ENCODE measurements around the gene ARFIP1. TPM values are rescaled to one million over a fixed set of nuclear protein-coding genes. Genes with fewer than 3 reads are reported as not detected.
"Not testable (repeated sequence)": the region's sequence is repeated elsewhere in the genome, so short reads cannot be mapped to it uniquely, and the experiment has no call there.

Gene ARFIP1
- total and polyA plus RNA-seq, 9 of the 15 experiments (the other 6 are each of a cell fraction or from before 2014, with no cell fraction given), result 14.1 to 25.1 (median 20.9) TPM

- in situ Hi-C loops (cut with MboI), result loop anchor here (25.0 kb wide), 1 partner anchor 473 kb away; no protein-coding TSS in a partner anchor
- ATAC-seq; H3K9me3 ChIP-seq (replicated peaks; ENCODE audit: control insufficient read depth, insufficient read depth, low read depth, low read length); H4K20me1 ChIP-seq (replicated peaks; ENCODE audit: control insufficient read depth, insufficient read depth, low read length); H2AFZ ChIP-seq (ENCODE audit: low read depth, low read length); H3K36me3 ChIP-seq (ENCODE audit: control insufficient read depth, insufficient read depth, low read length); H3K4me2 ChIP-seq (ENCODE audit: insufficient read depth, low read length); H3K27ac ChIP-seq (ENCODE audit: extremely low read depth, low read depth, low read length); DNase-seq (ENCODE audit: extremely low read depth in 1 of 4, low spot score in 3 of 4); H3K4me1 ChIP-seq (replicated peaks in 1 of 2; ENCODE audit: control insufficient read depth in 2 of 2, insufficient read depth in 2 of 2, low read length in 2 of 2); intact Hi-C loops (cut with micrococcal nuclease); H3K9ac ChIP-seq (ENCODE audit: insufficient read depth in 1 of 2, low read depth in 2 of 2, low read length in 2 of 2); FAIRE-seq; CTCF ChIA-PET (ENCODE audit: low intra/inter-chr PET ratio); BruUV-seq (replicated peaks); H3K4me3 ChIP-seq; H3K79me2 ChIP-seq (ENCODE audit: control insufficient read depth, insufficient read depth, low read length); H3K27me3 ChIP-seq (ENCODE audit: control insufficient read depth in 2 of 2, insufficient read depth in 2 of 2, low read length in 2 of 2); POLR2A ChIA-PET; H3K9me1 ChIP-seq (ENCODE audit: control insufficient read depth, insufficient read depth, low read length): not testable (repeated sequence)
- WGBS (ENCODE audit: insufficient coverage, low coverage, missing lambda C conversion rate), result 31% methylated on average over 1 of the region's 1 CpG
Measured at GRCh38 chr4:152839729-152840128, 60.0 kb downstream of the ARFIP1 start.

DNA sequence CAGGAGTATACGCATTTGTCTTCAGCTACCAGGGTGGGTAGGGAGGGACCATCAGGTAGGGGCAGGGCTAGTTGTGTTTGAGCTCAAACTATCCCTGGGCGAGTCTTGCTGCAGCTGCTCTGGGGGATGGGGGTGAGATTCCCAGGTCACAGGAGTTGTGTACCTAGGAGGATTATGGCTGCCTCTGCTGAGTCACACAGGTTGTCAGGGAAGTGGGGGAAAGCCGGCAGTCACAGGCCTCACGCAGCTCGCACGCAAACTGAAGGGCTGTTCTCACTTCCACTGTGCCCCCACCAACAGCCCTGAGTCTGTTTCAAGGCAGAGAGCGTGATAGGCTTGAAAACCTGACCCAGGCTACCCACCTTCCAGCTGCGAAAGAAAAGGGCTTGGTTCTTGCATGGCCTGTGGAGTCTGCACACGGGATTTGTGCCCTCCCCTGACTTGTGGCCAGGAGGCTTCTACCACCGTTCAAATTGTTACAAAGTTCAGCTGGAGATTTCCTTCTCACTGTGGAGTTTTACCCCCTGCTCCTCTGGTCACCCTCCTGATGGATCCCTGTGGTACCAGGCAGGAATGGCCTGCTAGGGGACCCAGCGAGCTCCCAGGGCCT is 63.8 kb downstream of the ARFIP1 start:
- intact Hi-C loops (cut with micrococcal nuclease), result no loop called here
- no peak for TF ChIP-seq BRD9 (IDR thresholded peaks at IDR 0.05; ENCODE audit: low read depth, partially characterized antibody)
- TF ChIP-seq, protein P1, sequence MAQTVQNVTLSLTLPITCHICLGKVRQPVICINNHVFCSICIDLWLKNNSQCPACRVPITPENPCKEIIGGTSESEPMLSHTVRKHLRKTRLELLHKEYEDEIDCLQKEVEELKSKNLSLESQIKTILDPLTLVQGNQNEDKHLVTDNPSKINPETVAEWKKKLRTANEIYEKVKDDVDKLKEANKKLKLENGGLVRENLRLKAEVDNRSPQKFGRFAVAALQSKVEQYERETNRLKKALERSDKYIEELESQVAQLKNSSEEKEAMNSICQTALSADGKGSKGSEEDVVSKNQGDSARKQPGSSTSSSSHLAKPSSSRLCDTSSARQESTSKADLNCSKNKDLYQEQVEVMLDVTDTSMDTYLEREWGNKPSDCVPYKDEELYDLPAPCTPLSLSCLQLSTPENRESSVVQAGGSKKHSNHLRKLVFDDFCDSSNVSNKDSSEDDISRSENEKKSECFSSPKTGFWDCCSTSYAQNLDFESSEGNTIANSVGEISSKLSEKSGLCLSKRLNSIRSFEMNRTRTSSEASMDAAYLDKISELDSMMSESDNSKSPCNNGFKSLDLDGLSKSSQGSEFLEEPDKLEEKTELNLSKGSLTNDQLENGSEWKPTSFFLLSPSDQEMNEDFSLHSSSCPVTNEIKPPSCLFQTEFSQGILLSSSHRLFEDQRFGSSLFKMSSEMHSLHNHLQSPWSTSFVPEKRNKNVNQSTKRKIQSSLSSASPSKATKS (CRISPR knock-in tag; IDR thresholded peaks at IDR 0.05), result no peak
- TF ChIP-seq IFI16 (CRISPR knock-in tag; IDR thresholded peaks at IDR 0.05), result no peak
- TF ChIP-seq, protein P2, sequence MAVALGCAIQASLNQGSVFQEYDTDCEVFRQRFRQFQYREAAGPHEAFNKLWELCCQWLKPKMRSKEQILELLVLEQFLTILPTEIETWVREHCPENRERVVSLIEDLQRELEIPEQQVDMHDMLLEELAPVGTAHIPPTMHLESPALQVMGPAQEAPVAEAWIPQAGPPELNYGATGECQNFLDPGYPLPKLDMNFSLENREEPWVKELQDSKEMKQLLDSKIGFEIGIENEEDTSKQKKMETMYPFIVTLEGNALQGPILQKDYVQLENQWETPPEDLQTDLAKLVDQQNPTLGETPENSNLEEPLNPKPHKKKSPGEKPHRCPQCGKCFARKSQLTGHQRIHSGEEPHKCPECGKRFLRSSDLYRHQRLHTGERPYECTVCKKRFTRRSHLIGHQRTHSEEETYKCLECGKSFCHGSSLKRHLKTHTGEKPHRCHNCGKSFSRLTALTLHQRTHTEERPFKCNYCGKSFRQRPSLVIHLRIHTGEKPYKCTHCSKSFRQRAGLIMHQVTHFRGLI (CRISPR knock-in tag; IDR thresholded peaks at IDR 0.05), result no peak
- no peak for TF ChIP-seq SRF (CRISPR knock-in tag; IDR thresholded peaks at IDR 0.05)
- TF ChIP-seq, protein P3, sequence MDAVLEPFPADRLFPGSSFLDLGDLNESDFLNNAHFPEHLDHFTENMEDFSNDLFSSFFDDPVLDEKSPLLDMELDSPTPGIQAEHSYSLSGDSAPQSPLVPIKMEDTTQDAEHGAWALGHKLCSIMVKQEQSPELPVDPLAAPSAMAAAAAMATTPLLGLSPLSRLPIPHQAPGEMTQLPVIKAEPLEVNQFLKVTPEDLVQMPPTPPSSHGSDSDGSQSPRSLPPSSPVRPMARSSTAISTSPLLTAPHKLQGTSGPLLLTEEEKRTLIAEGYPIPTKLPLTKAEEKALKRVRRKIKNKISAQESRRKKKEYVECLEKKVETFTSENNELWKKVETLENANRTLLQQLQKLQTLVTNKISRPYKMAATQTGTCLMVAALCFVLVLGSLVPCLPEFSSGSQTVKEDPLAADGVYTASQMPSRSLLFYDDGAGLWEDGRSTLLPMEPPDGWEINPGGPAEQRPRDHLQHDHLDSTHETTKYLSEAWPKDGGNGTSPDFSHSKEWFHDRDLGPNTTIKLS (IDR thresholded peaks at IDR 0.05; ENCODE audit: borderline replicate concordance, low read depth), result no peak
- TF ChIP-seq DMBX1 (CRISPR knock-in tag; IDR thresholded peaks at IDR 0.05; ENCODE audit: borderline replicate concordance), result no peak
- WGBS (ENCODE audit: insufficient coverage, low coverage, missing lambda C conversion rate), result 68% methylated on average over 10 of the region's 11 CpGs
- in situ Hi-C loops (cut with MboI), result loop anchor here (25.0 kb wide), 1 partner anchor 469 kb away; no protein-coding TSS in a partner anchor
- ChIA-PET POLR2A (no interaction called here), CTCF (ENCODE audit: low intra/inter-chr PET ratio) (no interaction called here)
- H3K9me3 ChIP-seq (replicated peaks; ENCODE audit: control insufficient read depth, insufficient read depth, low read depth, low read length), result no peaks in the 10 kb centered on the region
- no peaks in the 10 kb centered on the region for H3K36me3 ChIP-seq (ENCODE audit: control insufficient read depth, insufficient read depth, low read length)
- H3K9ac ChIP-seq (ENCODE audit: insufficient read depth in 1 of 2, low read depth in 2 of 2, low read length in 2 of 2), result no peak overlapping the region
- H3K4me1 ChIP-seq (replicated peaks in 1 of 2; ENCODE audit: control insufficient read depth in 2 of 2, insufficient read depth in 2 of 2, low read length in 2 of 2), result no peaks in the 10 kb centered on the region
- no peak overlapping the region for H3K4me3 ChIP-seq
- H4K20me1 ChIP-seq (replicated peaks; ENCODE audit: control insufficient read depth, insufficient read depth, low read length), result no peaks in the 10 kb centered on the region
- H3K27me3 ChIP-seq (ENCODE audit: control insufficient read depth in 2 of 2, insufficient read depth in 2 of 2, low read length in 2 of 2), result no peaks in the 10 kb centered on the region
- ATAC-seq (no peak), FAIRE-seq (no peak), DNase-seq (ENCODE audit: extremely low read depth in 1 of 4, low spot score in 3 of 4) (no peak)
- H3K4me2 ChIP-seq (ENCODE audit: insufficient read depth, low read length), result no peak overlapping the region
- no TSS peak for BruUV-seq (replicated peaks)
- no peaks in the 10 kb centered on the region for H3K9me1 ChIP-seq (ENCODE audit: control insufficient read depth, insufficient read depth, low read length)
- H2AFZ ChIP-seq (ENCODE audit: low read depth, low read length), result no peak overlapping the region
- H3K79me2 ChIP-seq (ENCODE audit: control insufficient read depth, insufficient read depth, low read length), result no peaks in the 10 kb centered on the region
- H3K27ac ChIP-seq (ENCODE audit: extremely low read depth, low read depth, low read length), result no peak overlapping the region
